GM12878 (cell line): ENCODE measurements around the gene STAG1. TPM values are rescaled to one million over a fixed set of nuclear protein-coding genes. Genes with fewer than 3 reads are reported as not detected.

Source experiments
- HDAC2 ChIP-seq: fragments of 200-600 bp; sonication (generic); IDR thresholded peaks from 2 replicates; pipeline ENCODE4 v1.6.1; 2017
- HSF1 ChIP-seq: fragments of 150-350 bp; IDR thresholded peaks from 2 replicates; pipeline ENCODE4 v1.6.1; 2014; ENCODE audit warnings: mild to moderate bottlenecking, low read depth, low read length
- IKZF1 ChIP-seq: fragments of 450-650 bp; conservative IDR thresholded peaks from 2 replicates; pipeline ENCODE4 v1.6.1; 2017; ENCODE audit warnings: antibody characterized with exemption, mild to moderate bottlenecking
- IKZF2 ChIP-seq, 2 experiments: fragments of 450-650 bp; IDR thresholded peaks; 2 replicates each; pipeline ENCODE4 v1.6.1; 2017; ENCODE audit warnings: mild to moderate bottlenecking in 2 of 2, moderate library complexity in 2 of 2
- JUNB ChIP-seq: IDR thresholded peaks from 2 replicates; pipeline ENCODE4 v1.6.1; 2016; ENCODE audit warnings: antibody characterized with exemption, mild to moderate bottlenecking
- MLLT1 ChIP-seq: fragments of 450-650 bp; IDR thresholded peaks from 2 replicates; pipeline ENCODE4 v1.6.1; 2016; ENCODE audit warnings: mild to moderate bottlenecking
- MYC ChIP-seq: IDR thresholded peaks from 2 replicates; pipeline ENCODE4 v1.6.1; 2011; ENCODE audit warnings: mild to moderate bottlenecking, low read length, moderate library complexity, inconsistent platforms; ENCODE audit not compliant: insufficient read depth, insufficient replicate concordance, insufficient read length, severe bottlenecking
- NFIC ChIP-seq: IDR thresholded peaks from 2 replicates; pipeline ENCODE4 v1.6.1; 2012; ENCODE audit warnings: low read depth, mild to moderate bottlenecking, inconsistent platforms, low read length, moderate library complexity
- RB1 ChIP-seq: fragments of 450-650 bp; formaldehyde crosslinking; IDR thresholded peaks from 2 replicates; pipeline ENCODE4 v1.6.1; 2017; ENCODE audit warnings: mild to moderate bottlenecking, borderline replicate concordance
- TAF1 ChIP-seq: IDR thresholded peaks from 2 replicates; pipeline ENCODE4 v1.6.1; 2011; ENCODE audit warnings: mild to moderate bottlenecking, low read depth, low read length, borderline replicate concordance
- YY1 ChIP-seq: IDR thresholded peaks from 2 replicates; pipeline ENCODE4 v1.6.1; 2011; ENCODE audit warnings: low read depth, mild to moderate bottlenecking, low read length
- ZBTB33 ChIP-seq: fragments of 450-650 bp; IDR thresholded peaks from 2 replicates; pipeline ENCODE4 v1.6.1; 2017; ENCODE audit warnings: mild to moderate bottlenecking
- ZNF687 ChIP-seq: fragments of 450-650 bp; IDR thresholded peaks from 2 replicates; pipeline ENCODE4 v1.6.1; 2017; ENCODE audit warnings: mild to moderate bottlenecking, moderate library complexity
- polyA plus RNA-seq, 11 experiments: library from polyadenylated mRNA; depleted of rRNA in 4 of 11; unstranded in 6 of 11; stranded (reverse) in 5 of 11; fragments of >200 nt; fragmentation: Nextera tagmentation in 4 of 11; fragmentation: Illumina TruSeq in 1 of 11; extraction: Ambion mirVana in 4 of 11; extraction: Trizol in 1 of 11; gene quantifications; 1 replicate in 1 of 11; 2 replicates in 10 of 11; pipeline versions ENCODE4 v1.2.1 to v1.2.3, GENCODE V29; 2011 to 2016; ENCODE audit warnings: inconsistent platforms in 2 of 11, missing spikeins in 2 of 11, low read depth in 1 of 11
- total RNA-seq, 4 experiments: library from RNA; depleted of rRNA in 3 of 4; stranded (reverse); fragments of >200 nt in 3 of 4; fragmentation: Illumina TruSeq in 1 of 4; extraction: Trizol in 1 of 4; gene quantifications; 2 replicates each; pipeline versions ENCODE4 v1.2.1 to v1.2.3, GENCODE V29; 2013 to 2021

STAG1 gene
- total and polyA plus RNA-seq, 10 of the 15 experiments (the other 5 are each of a cell fraction or from before 2014, with no cell fraction given) = 4.4 to 30.1 (median 20.2) TPM

- TF ChIP-seq ZNF687 (no peak), IKZF1 (no peak), RB1 (no peak), MLLT1 (no peak), YY1 (no peak), JUNB (no peak), ZBTB33 (no peak), HDAC2 (no peak), NFIC (no peak), HSF1 (no peak), TAF1 (no peak), MYC (no peak), IKZF2 (IDR thresholded peaks at IDR 0.05) (no peak)
These were observed 348.1 kb downstream of the STAG1 start (continued) for GRCh38 chr3:136404056-136404455.
